SH-SY5Y (cell line): Measurements from ENCODE around the gene DNAH8.

Experiments
- GATA2 ChIP-seq: IDR thresholded peaks from 2 replicates; pipeline ENCODE4 v1.6.1; 2011; ENCODE audit warnings: mild to moderate bottlenecking, low read depth, low read length
- GATA3 ChIP-seq: IDR thresholded peaks from 2 replicates; pipeline ENCODE4 v1.6.1; 2011; ENCODE audit warnings: low read depth, mild to moderate bottlenecking, low read length, moderate library complexity

Gene DNAH8

DNA sequence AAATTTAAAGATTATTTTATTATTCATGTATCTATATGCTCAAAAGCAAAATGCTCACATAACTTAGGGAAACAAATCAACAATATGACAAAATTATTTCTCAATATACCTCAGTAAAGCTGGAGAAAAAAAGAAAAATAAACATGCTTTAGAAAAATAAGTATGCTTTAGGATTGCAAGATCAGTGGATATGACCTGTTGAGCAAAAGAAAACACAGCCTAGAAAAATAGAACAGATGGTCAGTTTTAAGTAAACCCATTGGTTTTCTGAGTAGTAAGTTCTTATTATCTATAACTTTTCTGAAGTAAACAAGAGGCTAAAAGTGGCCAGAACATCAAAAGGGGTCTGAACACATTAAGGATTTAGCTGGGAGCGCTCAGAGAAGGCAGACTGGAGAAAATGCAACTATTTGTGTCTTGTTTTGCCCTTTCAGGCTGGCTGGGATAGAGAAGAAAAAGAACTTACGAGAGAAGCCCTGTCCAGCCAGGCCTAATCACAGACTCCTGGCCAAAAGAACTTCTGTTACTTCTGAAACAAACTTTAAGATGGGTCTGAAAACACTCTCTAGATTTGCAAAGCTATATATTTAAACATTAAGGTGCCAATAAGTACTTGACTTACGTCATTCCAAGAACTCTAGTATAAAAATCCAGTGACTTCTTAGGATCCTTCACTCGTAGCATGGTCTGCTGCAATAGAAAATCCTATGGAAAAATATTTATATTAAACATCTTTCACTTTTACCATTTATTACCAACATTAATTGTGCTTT lies 28.7 kb upstream of the DNAH8 start:
- TF ChIP-seq GATA3 (no peak), GATA2 (no peak)

DNA sequence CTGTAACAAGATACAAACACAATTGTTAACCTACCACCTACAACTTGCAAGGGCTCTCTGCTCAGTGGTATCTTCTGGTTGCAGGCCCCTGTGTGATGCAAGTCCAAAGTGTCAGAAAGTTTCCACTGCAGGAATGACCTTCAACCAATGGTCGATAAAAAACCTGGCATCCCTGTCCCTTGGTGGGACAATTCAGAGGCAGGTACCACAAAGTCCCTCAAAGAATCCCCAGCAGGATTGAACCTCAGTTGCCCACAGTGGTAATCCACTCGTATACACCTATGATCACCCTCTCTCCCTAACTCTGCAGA lies 28.1 kb upstream of the DNAH8 start:
- TF ChIP-seq GATA3 (no peak), GATA2 (no peak)

DNA sequence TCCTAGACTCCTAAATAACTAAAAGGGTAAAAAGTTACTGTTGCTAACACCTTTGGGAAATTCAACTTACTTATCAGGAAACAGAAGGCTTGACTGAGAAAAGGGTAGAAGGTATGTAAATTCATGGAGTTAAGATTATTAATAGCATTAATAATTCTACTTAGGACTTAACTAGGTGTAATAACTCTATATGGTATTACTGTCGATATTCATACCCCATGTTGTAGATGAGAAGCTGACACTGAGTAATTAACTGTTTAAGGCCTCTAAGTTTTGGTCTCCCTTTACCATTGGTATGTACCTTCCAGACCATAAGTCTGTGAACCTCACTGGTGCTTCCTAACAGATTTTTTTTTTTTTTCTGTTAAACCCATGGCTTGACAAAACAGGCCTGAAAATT lies 27.6 kb upstream of the DNAH8 start:
- TF ChIP-seq GATA3 (no peak), GATA2 (no peak)

DNA sequence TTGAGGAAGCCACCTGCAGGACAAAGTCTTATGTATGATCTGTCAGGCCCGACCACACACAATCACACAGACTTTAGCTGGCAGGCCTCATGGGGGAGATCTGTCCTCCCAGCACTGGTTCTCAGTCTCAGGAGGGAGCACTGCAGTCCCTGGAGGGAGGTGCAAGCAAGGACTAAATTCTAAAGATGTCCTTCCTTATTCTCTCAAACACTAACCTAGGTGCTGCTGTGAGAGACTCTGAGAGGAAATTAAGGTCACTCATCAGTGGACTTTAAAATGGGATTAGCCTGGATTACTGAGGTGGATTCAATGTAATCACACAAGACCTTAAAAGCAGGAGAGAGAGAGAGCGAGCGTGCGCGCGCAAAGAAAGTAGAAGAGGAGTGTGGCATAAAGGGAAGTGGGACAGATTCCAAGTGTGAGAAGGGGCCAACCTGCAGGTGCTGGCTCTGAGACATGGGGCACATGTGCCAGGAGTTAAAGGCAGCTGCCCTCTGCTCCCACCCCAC lies 26.5 kb upstream of the DNAH8 start:
- no peak for TF ChIP-seq GATA2
- TF ChIP-seq GATA3: no peak

DNA sequence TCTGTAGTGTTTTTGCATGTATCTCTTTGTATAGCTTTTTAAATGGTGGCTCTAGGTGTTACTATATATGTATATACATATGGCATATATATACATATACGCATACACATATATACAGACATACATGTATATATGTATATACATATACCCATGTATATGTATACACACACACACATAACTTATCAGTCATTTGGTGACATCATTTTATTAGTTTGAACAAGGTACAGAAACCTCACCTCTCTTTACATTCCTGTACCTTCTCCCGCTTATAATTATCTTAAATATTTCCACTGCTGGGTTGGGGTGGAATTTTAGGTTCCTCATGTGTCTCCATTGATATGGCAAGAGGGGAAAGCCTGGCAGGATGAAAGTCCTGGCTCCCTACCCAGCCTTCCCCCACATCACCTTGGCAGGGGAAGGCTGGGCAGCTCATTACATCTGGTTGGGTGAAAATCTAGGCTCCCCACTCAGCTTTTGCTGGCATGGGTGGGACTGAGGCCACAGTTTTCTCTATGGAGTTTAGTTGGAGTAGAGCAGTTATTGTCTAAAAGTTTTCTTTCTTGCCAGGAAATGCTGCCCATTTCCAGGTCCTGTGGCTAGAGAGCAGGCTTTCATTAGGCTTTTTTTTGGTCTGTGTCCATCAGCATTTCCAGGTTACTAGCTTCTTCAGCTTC lies 19.7 kb upstream of the DNAH8 start:
- TF ChIP-seq GATA2: no peak
- no peak for TF ChIP-seq GATA3

DNA sequence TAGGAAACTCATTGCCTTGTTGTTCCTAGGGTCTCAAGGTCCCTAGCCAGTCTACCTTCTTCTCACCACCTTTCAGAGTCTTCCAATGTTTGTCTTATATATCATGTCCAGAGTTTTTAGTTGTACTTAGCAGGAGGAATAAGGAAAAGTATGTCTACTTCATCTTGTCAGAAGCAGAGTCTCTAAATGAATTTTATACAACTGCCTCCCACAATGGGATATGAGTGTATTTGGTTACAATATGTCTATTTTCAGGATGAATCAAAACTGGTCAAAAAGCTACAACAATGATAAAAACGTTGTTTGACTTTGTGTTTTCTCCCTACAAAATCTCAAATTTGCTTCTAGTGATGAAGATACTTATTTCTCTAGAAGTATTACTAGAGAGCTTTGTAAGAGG lies 19.2 kb upstream of the DNAH8 start:
- TF ChIP-seq GATA2 (no peak), GATA3 (no peak)

DNA sequence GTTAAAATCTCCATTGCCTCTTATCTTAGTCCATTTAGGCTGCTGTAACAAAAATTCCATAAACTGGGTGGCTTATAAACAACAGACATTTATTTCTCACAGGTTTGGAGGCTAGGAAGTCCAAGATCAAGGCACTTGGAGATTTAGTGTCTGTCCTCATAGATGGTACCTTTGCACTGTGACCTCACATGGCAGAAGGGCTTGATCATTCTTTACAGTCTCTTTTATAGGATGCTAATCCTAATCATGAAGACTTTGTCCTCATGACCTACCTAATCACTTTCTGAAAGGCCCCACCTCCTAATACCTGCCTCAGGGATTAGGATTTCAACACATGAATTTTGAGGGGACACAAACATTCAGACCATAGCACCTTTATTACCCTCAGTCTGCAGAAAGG lies 18.8 kb upstream of the DNAH8 start:
- TF ChIP-seq GATA3 (no peak), GATA2 (no peak)

DNA sequence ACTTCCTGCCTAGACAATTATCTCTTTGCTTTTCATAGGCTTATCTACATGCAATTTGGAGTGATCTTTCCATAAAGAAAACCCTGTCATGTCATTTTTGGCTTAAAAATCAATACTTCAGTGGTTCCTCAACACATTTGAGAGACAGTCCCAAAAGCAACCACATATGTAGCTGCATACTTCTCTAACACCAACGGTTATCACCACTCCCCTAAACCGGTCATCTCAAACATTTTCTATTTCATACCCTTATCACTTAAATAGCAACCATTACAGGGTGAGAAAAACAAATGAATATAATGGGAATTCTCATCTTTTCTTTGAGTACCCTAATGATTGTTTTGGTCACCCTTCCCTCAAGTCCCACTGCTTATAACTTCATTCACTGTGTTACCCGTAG lies 17.3 kb upstream of the DNAH8 start:
- no peak for TF ChIP-seq GATA2
- TF ChIP-seq GATA3: no peak

DNA sequence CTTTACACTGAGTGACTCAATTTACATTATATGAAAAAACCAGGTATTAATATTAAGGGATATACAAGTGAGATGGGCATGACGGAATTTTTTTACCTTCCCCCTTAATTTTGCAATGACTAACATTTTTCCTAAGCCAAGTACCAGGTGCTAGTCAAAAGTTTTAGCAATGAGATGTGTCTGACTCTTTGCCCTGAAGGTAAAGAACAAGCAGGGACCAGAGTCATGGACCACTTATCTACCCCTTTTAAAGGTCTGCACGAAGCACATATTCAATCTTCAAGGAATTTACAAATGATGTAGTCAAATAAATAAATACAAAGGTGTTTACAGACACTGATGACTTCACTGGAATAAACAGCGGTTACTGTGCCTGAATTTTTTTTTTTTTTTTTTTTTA lies 13.6 kb upstream of the DNAH8 start:
- TF ChIP-seq GATA3 (no peak), GATA2 (no peak)

DNA sequence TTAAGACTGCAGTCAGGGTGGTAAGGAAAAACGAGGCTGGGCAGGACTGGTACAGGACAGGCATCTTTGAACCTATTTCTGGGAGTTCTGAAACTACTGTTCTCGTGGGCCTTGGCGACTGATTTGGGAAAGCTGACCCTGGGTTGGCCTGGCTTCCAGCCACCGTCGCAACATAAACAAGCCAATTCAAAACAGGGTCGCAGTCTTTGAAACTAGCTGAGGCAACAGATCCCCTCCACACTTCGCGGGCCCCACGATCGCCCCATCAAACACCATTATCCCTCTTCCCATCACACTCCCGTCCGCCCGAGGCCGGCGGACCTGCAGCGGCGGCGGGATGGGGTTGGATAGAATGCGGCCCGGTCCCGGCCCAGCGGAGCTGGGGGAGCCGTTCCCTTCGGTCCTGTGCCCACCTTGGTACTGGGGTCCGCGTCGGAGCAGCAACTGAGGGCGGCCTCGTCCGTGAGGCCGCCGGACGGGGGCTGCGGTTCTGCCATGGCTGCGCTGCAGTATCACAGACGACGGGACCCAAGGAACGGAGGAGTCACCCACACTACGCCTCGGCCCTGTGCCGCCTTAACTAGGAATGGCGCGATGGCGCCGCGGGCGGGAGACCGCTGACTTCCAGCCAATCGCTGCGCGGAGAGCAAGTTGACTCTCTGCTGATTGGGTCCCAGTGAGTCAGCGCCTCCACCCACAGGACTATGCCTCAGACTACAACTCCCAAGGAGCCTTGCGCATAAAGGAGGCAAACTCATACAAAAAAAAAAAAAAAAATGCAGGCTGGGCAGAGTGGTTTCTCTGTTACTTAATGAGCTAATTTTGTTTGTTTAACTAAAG lies 12.3 kb upstream of the DNAH8 start, which contains the start of gene GLO1:
TSS of gene GLO1 (minus strand) at position 588 of the 840 bp plus-strand sequence. CDS start at position 497, 91 bp downstream.
- peak; percentile 25; the same call in 1 of the 2 replicates for TF ChIP-seq GATA2
- TF ChIP-seq GATA3: no peak

DNA sequence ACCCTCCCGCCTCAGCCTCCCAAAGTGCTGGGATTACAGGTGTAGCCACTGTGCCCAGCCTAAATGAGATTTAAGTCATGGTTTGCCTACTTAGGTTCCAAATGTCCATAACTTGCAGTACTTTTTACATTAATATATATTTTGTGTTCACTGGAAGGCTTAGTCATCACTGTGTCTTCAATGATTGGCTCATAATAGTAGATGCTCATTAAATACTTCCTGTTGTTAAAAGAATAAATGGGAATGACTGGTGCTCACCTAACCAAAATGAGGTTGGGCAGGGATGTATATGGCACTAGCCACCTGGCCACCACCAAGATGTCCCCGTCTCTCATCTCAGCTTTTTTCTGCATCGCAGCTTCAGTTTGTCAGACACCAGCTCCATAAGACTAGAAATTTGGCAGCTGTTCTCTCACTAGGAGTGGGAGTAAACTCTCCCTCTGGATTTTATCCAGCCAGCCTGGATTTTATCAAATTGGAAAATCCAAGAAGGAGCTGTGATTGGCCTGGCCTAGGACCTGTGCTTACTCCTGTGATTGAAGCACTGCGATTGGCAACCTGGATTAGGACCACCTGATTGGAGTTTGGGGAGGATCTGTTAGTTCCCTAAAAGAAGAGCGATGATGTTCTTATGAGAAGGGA lies 11.0 kb upstream of the DNAH8 start:
- TF ChIP-seq GATA2 (no peak), GATA3 (no peak)

DNA sequence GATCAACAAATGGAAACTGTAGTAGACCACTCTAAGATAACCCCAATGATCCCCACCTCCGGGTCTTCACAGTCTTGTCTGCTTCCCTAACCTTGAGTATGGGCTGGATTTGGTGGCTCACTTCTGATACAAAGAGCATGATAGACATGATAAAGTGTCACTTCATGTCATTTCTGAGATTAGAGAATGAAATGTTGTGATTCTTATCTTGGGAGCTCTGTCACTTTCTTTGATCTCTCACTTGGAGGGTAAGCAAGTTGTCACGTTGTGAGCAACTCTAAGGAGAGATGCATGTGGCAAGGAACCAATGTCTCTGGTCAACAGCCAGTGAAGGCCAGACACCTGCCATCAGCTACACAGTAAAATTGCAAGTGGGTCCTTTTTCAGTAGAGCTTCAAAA lies 9.2 kb upstream of the DNAH8 start:
- TF ChIP-seq GATA3: no peak
- TF ChIP-seq GATA2: no peak

DNA sequence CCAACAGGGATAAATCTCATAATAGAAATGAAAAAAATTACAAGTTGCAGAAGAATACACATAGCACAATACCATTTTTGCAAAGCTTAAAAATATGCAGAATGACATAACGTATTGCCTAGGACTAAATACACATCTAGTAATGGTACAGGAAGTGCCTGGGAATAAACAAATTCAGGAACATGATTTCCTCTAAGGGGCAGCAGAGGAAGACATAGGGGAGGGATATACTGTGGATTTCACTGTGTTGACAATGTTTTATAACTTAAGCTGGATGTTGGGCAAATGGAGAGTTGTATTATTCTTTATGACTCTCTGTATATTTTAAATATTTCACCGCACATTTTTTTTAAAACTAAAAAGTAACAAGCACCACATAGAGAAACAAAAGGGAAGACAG lies 6.6 kb upstream of the DNAH8 start:
- no peak for TF ChIP-seq GATA3
- TF ChIP-seq GATA2: no peak

DNA sequence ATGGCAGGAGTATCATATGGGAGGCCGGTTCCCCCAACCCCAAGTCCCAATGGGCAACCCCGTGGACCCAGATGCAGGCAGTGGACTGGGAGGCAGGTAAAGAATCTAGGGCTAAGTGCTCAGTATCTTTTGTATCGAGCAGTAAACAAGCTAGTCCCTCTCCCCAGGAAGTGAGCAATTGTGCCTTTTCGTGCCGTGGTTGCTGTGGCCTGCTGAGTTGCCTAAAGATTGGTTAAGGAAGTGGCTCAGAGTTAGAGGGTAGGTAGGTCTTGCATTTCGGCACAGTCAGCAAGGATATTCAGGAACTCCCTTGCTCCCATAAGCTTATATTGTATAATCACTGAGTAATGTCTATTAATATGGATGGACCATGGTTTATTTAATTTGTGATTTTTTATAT lies 1.3 kb upstream of the DNAH8 start:
- no peak for TF ChIP-seq GATA3
- no peak for TF ChIP-seq GATA2
